GM23338 (cell line): Measurements from ENCODE around the gene FEM1A.

Source experiments
- CREB1 ChIP-seq: fragments of 250-450 bp; sonication (Bioruptor Pico); IDR thresholded peaks from 2 replicates; pipeline ENCODE4 v1.5.0; 2020; ENCODE audit warnings: low read depth, mild to moderate bottlenecking, moderate library complexity
- CTCF ChIP-seq, 2 experiments: fragments of 200-600 bp in 1 of 2; sonication (generic) in 1 of 2; conservative IDR thresholded peaks; 2 replicates each; pipeline versions ENCODE4 v1.5.1 to v1.6.1; 2016 to 2017; ENCODE audit warnings: antibody characterized with exemption in 2 of 2, low read depth in 2 of 2, mild to moderate bottlenecking in 2 of 2, moderate library complexity in 1 of 2
- ETS1 ChIP-seq: IDR thresholded peaks from 2 replicates; pipeline ENCODE4 v1.6.1; 2016; ENCODE audit warnings: antibody characterized with exemption
- EZH2 ChIP-seq: fragments of 200-600 bp; sonication (generic); IDR thresholded peaks from one replicate; pipeline ENCODE4 v1.8.0; 2017; ENCODE audit warnings: antibody characterized with exemption, mild to moderate bottlenecking, low read depth; ENCODE audit not compliant: unreplicated experiment
- EZH2phosphoT487 ChIP-seq: fragments of 200-600 bp; sonication (generic); IDR thresholded peaks from one replicate; pipeline ENCODE4 v1.8.1; 2018; ENCODE audit warnings: antibody characterized with exemption; ENCODE audit not compliant: unreplicated experiment
- POLR2AphosphoS5 ChIP-seq: IDR thresholded peaks from 2 replicates; pipeline ENCODE4 v1.6.1; 2016; ENCODE audit warnings: antibody characterized with exemption, low read depth

- no peak for TF ChIP-seq POLR2AphosphoS5
- TF ChIP-seq EZH2phosphoT487, result no peak
- TF ChIP-seq CTCF (conservative IDR thresholded peaks at IDR 0.05; ENCODE audit: low read depth in 2 of 2), result no peak
- no peak for TF ChIP-seq CREB1 (CRISPR knock-in tag)
- no peak for TF ChIP-seq EZH2
- no peak for TF ChIP-seq ETS1
Observed at GRCh38 chr19:4774136-4774535, 17.4 kb upstream of the FEM1A start.
